NCI-H69 (cell line): ENCODE data around the gene CRYZL1.
"Not testable (repeated sequence)": the region's sequence is repeated elsewhere in the genome, so short reads cannot be mapped to it uniquely, and the experiment has no call there.

Source experiments
- DNase-seq: peaks from one replicate; lab custom pipeline; 2025; lab: John Stamatoyannopoulos, UW

The CRYZL1 gene

GRCh38 chr21:33641352-33642026, at the start of gene CRYZL1:
TSS of gene CRYZL1 (minus strand) at chr21:33641741. CDS start at chr21:33631551, 10,190 bp downstream.
- peak; percentile 100 for DNase-seq

GRCh38 chr21:33690874-33691273, 49.3 kb upstream of the CRYZL1 start:
- DNase-seq: peak; percentile 20

DNA sequence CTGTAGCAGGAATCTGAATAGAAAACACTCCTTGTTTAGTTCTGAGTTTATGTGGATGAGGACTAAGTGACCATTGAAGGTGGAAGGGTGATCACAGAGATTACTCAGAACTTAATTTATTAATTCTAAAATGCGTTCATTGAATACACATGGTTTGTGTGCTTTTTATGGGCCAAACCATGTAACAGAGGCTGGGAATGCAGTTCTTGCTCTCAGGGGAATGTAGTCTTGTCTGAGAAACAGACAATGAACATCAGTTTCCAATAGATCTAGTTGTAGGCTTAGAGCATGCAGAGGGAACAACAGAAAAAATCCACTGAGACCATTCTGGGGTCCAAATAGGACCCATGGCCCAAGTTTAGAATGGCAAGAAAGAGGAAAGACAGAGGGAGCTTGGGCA, 46.8 kb upstream of the CRYZL1 start:
- DNase-seq: no peak

- DNase-seq: no peak
These were observed 46.1 kb upstream of the CRYZL1 start for GRCh38 chr21:33687634-33688033.

DNA sequence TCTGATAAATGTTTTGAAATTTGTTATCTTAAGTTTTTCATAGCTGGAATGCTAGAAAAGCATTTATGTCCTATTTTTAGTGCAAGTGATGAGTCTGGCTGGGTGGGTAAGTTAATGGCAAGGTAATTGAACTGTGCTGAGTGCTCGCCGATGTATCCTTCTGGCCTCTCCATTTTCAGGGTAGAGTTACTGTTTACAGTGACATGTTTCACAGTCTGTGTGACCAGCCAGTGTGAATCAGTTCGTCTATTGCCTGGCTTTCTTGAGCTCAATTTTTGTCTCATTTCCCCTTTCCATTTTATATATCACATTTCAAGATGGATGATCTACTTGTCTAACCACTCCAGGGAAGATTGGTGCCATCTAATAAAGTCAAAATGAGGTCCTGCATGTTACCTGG, 44.8 kb upstream of the CRYZL1 start:
- peak; percentile 45 for DNase-seq

DNA sequence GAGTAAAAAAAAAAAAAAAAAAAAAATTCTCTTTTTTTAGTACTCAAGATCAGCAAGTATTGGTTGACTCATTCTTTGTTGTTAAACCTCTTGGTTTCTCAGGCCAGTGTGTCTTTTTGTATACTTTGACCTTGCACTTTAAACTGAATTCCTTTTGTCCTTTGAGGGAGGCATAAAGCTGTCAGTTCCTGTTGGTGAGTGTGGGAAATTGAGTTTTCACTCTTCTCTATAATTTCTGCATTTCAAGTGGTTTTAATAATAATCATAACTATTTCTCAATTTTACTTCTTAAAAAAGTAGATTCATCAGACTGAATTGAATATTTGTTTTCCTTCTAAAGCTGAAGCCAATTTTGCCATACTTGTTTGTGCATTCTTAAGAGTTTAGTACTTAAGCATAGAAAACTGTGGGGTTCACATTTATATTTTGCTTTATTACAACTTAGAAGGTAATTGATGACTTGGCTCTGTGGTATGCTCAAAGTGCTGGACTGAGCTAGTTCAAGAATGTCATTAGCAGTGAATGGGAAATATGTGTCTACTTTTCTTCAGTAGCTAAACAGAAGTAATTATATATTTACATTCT, 44.2 kb upstream of the CRYZL1 start:
- DNase-seq: peak; percentile 20

DNA sequence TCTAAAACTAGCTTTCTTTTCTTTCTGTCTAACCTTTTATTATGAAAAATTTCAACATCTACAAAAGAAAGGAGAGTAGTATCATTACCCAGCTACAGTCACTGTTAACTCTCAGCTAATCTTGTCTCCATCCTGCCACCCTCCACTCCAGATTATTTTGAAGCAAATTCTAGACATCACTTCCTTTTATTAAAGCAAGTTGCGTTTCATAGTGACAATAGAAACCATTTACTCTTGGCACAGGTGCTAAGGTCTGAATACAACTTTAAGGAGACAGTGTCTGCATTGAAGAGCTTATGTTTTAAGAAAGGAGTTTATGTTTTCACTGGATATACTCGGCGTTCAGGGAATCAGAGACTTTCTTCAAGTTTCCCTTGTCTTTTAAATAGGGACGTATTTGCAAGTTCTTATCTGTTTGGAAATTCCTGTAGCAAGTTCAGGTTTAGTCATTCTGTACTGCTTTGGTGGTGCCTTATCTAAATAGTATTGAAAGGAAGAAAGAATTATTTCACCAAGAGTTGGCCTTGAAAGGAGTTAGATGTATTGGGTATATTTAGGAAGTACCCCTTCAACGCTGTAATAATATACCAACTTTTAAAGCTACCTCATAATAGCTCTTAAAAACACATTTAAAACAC, 43.5 kb upstream of the CRYZL1 start:
- peak; percentile 25 for DNase-seq

- no peak for DNase-seq
These were observed 42.5 kb upstream of the CRYZL1 start for GRCh38 chr21:33684068-33684467.

DNA sequence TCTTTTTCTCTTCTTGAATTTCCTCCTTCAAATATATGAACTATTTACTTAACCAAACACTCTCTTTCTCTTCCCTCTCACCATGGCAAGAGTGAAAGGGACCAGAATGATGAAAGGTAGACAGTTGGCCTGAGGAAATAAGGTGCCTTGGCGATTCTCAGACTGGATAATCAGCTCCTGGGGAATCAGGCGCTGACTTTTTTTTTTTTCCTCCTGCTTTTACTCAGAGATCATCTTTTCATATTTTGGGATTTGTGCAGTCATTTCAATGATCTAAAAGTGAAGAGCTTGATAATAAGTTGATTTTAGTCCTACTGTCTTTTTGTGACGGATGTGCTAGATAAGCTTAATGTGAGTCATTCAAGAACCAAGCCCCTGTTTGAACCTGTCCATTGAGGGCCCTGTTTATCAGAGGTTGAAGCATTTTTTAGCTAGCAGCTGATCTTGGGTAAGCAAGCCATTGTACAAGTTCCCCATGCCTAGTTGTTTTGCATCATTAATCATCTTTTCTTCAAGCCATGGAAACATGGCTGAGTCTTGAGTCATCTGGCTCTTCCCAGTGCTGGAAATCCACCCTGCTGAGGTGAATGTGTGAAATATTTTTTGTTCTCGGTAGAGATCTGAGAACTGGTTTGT, 41.6 kb upstream of the CRYZL1 start:
- peak; percentile 54 for DNase-seq

GRCh38 chr21:33680870-33681269, 39.3 kb upstream of the CRYZL1 start:
- DNase-seq: no peak

DNA sequence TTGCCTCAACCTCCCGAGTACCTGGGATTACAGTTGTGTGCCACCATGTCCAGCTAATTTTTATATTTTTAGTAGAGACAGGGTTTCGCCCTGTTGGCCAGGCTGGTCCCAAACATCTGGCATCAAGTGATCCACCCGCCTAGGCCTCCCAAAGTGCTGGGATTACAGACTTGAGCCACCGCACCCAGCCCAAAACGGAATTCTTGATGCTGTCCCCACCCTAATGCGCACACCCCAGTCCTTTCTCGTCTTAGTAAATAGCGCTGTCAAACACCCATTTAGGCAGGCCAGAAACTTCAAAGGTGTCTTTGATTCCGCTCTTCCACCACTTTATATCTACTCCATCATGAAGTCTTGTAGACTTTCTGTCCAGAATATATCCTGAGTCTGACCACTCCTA, 35.9 kb upstream of the CRYZL1 start:
- DNase-seq: no peak

DNA sequence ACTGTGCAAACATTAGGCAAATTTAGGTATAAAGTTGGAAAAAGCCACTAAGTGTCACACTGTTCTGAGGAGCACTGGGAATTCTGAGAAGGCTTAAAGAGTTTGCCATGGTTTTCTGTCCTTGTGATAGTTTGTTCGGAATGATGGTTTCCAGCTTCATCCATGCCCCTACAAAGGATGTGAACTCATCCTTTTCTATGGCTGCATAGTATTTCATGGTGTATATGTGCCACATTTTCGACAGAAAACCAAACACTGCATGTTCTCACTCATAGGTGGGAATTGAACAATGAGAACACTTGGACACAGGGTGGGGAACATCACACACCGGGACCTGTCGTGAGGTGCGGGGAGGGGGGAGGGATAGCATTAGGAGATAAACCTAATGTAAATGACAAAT, 35.1 kb upstream of the CRYZL1 start:
- DNase-seq: not testable (repeated sequence)

DNA sequence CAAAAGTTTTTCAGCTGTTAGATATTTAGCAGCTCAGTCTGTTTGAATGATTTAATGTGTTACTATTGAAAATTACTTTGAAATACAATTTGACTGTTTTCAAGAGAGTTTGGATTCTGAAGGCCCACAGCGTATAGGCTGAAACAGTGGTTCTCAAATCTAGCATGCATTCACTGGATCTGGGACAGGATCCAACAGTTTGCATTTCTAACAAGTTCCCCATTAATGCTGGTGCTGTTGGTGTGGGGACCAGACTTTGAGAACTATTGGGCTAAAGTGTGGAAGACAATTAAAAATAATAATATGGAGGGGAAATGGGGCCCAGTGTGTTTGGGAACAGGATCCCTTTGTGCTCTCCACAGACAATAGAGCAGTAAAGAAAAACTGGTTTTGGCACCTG, 32.7 kb upstream of the CRYZL1 start:
- no peak for DNase-seq

DNA sequence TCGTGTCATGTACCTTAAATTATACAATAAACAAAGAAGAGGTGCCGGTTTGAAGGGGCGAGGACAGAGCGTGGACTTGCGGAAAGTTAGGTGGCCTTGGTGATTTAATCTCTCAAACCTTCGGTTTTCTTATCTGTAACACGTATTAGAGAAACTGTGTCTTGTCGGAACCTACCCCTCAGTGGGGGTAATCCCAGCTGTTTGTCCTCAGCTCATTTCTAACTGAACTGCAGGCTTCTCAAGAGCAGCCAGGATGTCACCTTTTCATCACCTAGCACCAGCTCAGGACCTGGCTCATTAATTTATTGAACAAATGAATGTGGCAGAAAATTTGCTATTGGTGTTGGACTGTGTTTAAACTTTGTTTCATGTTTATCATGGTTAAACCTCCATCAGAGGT, 31.9 kb upstream of the CRYZL1 start:
- DNase-seq: no peak

DNA sequence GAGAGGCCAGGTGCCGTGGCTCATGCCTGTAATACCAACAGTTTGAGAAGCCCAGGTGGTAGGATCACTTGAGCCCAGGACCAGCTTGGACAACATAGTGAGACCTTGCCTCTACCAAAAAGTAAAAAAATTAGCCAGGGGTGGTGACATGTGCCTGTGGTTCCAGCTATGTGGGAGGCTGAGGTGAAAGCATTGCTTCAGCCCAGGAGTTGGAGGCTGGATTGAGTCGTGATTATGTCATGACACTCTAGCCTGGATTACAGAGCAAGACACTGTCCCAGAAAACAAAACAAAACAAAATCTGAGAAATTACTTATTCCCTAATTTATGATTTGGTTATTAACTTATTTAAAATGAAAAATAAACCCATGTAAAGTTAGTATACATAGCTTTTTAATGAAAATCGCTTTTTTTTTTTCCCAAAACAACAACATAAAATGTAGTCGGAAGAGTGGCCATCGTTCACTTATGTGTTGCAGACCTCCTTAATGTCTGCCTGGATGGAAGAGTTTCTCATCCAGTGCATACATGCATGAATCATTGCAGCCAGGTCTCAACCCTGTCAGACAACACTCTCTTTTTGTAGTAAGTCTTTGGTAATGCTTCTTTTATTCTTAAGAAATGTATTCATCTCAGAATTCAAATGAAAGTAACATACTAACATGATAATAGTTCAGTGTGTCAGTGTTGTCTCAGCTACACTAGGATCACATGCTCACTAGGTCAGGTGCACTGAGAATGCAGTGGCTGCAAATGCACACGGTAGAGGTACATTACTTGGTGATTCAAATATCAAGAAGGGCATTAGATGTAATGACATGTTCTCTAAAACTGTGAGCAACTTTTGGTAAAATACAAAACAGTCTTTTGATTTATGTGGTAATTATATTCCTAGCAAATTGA, 28.8 kb upstream of the CRYZL1 start:
- no peak for DNase-seq

DNA sequence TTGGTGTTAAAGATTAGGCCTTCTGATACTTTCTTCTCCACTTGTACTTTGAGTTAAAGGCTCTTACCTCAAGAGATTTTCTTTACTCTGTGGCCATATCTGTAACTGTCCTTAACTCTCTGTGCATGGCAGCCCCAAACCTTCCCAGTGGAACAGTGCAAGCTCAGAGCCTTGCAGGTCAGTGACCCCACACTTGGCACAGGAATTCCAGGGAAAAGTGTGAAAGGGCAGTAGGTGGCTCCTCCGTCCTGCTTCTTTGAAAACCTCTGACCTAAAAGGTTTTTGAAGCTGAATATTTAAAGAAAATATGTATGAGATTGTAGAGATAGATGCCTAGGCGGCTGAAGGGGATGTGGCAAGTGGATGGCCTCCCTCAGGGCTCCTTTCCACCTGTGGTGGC, 27.1 kb upstream of the CRYZL1 start:
- DNase-seq: no peak

GRCh38 chr21:33668180-33668579, 26.6 kb upstream of the CRYZL1 start:
- DNase-seq: no peak

GRCh38 chr21:33667636-33668035, 26.1 kb upstream of the CRYZL1 start:
- DNase-seq: peak; percentile 80

DNA sequence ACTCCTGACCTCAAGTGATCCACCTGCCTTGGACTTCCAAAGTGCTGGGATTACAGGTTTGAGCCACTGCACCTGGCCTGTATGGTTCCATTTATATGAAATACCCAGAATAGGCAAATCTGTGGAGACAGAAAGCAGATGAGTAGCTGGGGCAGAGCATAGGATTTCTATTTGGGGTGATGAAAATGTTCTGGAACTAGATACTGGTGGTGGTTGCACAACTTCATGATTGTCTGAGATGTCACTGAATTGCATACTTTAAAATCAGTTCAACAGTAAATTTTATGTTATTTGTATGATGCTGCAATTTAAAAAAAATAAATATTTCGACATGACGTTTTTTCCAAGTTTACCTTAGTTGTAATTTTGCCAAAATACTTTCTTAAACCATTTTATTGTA, 24.6 kb upstream of the CRYZL1 start:
- no peak for DNase-seq

DNA sequence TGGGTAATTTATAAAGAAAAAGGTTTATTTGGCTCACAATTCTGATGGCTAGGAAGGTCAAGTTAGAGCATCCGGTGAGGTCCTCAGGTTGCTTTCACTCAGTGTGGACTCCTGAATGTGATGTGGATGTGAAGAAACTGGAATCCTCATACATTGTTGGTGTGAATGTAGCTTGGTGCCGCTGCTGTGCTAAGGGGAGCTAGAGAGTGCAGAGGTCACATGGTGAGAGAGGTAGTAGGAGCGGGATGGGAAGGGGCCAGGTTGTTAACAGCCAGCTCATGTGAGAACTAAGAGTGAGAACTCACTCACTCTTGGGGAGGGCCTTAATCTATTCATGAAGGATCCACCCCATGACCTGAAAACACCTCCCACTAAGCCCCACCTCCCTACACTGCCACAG, 22.6 kb upstream of the CRYZL1 start:
- DNase-seq: no peak

DNA sequence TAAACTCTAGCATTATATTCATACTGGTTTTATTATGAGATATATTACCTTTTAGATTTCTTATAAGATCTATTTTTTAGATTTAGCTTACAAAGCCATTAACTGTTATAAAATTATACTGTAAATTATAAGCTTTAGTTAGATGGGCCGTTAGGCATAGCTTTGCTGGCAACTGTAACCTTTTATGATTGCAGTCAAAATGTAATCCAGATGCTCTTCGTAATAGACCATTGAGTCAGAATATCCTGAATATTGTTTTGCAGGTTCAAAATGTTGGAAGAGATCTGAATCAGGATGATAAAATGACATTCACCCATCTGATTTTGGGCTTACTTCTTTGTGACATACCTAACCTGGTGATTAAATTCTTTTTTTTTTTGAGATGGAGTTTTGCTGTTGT, 21.7 kb upstream of the CRYZL1 start:
- peak; percentile 34 for DNase-seq

DNA sequence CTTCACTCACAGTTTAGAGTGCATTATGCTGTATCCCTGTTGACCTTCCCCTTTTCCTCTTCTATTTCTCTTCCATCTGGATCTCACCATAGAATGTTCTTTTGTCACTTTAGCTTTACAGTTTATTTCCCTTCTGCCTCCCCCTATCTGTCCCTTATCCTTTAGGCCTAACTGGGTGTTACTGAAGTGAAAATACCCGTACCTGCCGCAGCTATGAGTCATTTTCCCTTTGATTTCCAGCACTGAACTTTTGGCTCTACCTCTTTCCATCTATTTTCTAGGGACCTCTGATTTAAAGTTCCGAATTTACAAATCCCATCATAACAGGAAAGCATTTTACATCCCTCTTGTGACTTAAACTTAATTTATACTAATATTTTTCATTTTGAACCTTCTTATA, 20.5 kb upstream of the CRYZL1 start:
- DNase-seq: no peak
